ENCODE data around the gene TSSC4. TPM values are rescaled to one million over a fixed set of nuclear protein-coding genes. Genes with fewer than 3 reads are reported as not detected.

The TSSC4 gene
- total RNA-seq, 2 experiments from 2014 or later: 36.2 to 38.9 TPM

GRCh38 chr11:2390725-2391151 is 9.8 kb upstream of the TSSC4 start:
- Mint-ChIP-seq H3K4me3 (no peak overlapping the region), H3K27ac (no peak overlapping the region), H3K9me3 (no peaks in the 10 kb centered on the region), H3K27me3 (no peaks in the 10 kb centered on the region), H3K4me1 (ENCODE audit: low read depth) (peaks cover 32% of the 10 kb centered on the region), H3K36me3 (ENCODE audit: low read depth) (peaks cover 3% of the 10 kb centered on the region)
- ChIA-PET CTCF (interaction anchor here (1.4 to 1.5 kb wide), 2 partner anchors 31 to 85 kb away, joined by 4 read pairs; no protein-coding TSS in a partner anchor), POLR2A (interaction anchor here (1.5 to 1.8 kb wide), 2 partner anchors 9 to 13 kb away, joined by 3 to 5 read pairs; no protein-coding TSS in a partner anchor)
- TF ChIP-seq, protein P1, sequence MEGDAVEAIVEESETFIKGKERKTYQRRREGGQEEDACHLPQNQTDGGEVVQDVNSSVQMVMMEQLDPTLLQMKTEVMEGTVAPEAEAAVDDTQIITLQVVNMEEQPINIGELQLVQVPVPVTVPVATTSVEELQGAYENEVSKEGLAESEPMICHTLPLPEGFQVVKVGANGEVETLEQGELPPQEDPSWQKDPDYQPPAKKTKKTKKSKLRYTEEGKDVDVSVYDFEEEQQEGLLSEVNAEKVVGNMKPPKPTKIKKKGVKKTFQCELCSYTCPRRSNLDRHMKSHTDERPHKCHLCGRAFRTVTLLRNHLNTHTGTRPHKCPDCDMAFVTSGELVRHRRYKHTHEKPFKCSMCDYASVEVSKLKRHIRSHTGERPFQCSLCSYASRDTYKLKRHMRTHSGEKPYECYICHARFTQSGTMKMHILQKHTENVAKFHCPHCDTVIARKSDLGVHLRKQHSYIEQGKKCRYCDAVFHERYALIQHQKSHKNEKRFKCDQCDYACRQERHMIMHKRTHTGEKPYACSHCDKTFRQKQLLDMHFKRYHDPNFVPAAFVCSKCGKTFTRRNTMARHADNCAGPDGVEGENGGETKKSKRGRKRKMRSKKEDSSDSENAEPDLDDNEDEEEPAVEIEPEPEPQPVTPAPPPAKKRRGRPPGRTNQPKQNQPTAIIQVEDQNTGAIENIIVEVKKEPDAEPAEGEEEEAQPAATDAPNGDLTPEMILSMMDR (IDR thresholded peaks at IDR 0.05): no peak
- no peak for ATAC-seq
- intact Hi-C loops (cut with micrococcal nuclease): no loop called here
- DNase-seq: no peak

DNA sequence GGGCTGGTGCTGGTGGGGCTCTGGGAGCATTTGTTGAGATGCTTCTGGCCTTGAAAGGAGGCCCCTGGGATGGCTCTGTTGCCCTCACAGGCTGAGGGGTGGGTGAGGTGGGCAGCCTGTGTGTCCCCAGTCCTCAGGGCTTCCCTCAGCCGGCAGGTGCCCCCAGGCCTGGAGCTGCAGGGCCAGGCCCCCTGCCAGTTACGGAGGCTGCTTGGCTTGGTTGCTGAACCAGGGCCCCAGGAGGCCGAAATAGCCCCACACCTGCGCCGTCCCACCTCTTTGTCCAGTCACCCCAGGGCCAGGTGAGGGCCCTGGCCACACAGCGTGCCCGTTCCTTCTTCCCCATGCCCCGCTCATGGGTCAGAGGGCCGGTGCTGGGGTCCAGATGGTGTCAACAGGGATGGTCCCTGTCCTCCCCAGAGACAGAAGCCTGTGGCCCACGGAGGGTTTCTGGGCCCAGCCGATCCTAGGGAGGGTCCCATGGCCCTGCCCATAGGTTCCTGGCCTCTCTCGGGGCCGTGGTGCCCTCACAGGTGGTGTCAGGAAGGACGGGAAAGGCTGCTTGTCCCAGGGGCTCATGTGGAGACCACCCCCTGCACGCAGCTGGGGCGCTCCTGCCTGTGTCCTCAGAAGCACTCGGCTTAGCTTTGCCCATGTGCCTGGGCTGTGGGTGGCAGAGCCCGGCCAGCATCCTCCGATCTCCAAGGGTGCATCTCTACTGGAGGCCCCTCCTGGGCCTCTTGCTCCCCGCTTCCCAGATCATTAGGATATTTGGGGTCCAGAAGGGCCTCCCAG is 9.2 kb upstream of the TSSC4 start:
- POLR2A ChIA-PET: interaction anchor here (0.9 to 1.8 kb wide), 3 partner anchors 9 to 13 kb away, joined by 3 to 5 read pairs (median 3); partner anchors contain the start of gene TSSC4
- TF ChIP-seq, protein P1 (IDR thresholded peaks at IDR 0.05): no peak
- Mint-ChIP-seq H3K27ac (no peak overlapping the region), H3K4me1 (ENCODE audit: low read depth) (peaks cover 26% of the 10 kb centered on the region), H3K4me3 (no peak overlapping the region), H3K36me3 (ENCODE audit: low read depth) (peaks cover 3% of the 10 kb centered on the region), H3K27me3 (no peaks in the 10 kb centered on the region), H3K9me3 (no peaks in the 10 kb centered on the region)
- DNase-seq (no peak), ATAC-seq (no peak)
- CTCF ChIA-PET: interaction anchor here (1.4 kb wide), 1 partner anchor 86 kb away, joined by 4 read pairs; no protein-coding TSS in a partner anchor
- intact Hi-C loops (cut with micrococcal nuclease): no loop called here

DNA sequence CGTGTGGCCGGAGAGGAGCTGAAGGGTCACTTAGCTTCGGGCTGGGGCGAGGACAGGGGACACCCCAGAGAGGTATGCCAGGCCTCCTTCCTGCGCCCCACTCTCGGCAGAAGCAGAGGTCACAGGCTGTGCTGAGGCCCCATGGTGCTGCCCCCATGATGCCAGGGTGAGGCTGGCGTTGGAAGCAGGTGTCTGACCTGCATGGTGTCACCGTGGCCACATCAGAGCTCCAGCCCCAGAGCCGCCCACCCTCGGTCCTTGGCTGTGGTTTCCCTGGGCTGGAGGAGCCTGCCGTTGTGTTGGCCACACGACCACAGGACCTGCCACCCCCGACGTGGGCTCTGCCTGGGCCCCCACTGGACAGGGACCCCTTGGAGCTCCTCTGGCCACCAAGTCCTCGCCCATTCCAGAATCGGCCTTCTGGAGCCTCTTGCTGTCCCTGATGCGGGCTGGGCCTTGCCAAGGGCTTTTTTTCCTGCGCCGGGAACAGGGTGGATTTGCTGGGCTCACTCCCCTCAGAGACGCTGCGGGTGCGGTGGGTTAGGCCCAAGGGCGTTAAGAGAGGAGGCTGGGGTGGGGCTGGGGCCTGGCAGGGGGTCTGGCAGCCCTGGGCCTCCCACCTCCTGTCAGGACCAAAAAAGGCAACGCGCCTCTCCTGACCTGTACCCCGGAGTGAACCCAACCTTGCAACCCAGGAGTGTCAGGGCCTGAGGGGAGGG is 8.2 kb upstream of the TSSC4 start:
- TF ChIP-seq, protein P1 (IDR thresholded peaks at IDR 0.05): no peak
- peaks cover 20% of the 10 kb centered on the region for H3K4me1 Mint-ChIP-seq (ENCODE audit: low read depth)
- no peak for DNase-seq
- no peak overlapping the region for H3K4me3 Mint-ChIP-seq
- ChIA-PET POLR2A (interaction anchor here (1.8 kb wide), 1 partner anchor 10 kb away, joined by 5 read pairs; no protein-coding TSS in a partner anchor), CTCF (no interaction called here)
- H3K36me3 Mint-ChIP-seq (ENCODE audit: low read depth): peaks cover 5% of the 10 kb centered on the region
- no peak for ATAC-seq
- no peaks in the 10 kb centered on the region for H3K27me3 Mint-ChIP-seq
- no peaks in the 10 kb centered on the region for H3K9me3 Mint-ChIP-seq
- intact Hi-C loops (cut with micrococcal nuclease): no loop called here
- H3K27ac Mint-ChIP-seq: no peak overlapping the region

DNA sequence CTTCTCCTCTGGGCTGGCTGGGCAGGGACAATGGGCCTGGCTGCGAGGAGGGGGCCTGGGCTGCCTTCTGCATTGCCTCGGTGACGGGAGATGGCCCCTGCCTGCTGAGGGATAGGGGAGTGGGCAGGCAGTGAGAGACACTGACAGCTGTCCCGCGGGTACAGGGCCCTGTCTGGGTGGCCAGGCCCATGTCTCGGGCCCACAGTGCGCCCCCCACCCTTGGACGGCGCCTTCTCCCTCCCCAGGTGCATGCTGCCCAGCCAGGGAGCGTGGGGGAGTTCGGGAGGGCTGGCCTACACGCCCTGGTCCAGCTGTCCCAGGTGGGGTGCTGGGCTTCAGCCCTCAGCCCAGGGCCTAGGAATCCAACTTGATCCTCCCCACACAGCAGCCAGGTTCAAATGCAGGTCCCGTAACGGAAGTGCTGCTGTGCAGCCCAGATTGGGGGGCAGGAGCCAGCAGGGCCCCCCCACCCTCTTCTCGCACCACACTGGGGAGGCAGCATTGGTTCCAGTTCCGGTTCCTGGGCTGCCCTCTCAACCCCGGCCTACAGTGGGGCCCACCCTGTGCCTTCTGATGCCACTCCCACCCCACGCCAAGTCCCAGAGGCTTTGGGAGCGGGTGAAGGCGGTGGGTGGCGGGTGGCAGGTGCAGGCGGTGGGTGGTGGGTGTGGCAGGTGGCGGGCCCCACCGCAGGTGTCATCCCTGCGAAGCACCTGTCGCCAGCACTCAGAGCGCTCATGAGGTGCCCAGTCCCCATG is 7.3 kb upstream of the TSSC4 start:
- TF ChIP-seq, protein P1 (IDR thresholded peaks at IDR 0.05): no peak
- H3K36me3 Mint-ChIP-seq (ENCODE audit: low read depth): peaks cover 5% of the 10 kb centered on the region
- peaks cover 16% of the 10 kb centered on the region for H3K4me1 Mint-ChIP-seq (ENCODE audit: low read depth)
- intact Hi-C loops (cut with micrococcal nuclease): no loop called here
- no peaks in the 10 kb centered on the region for H3K9me3 Mint-ChIP-seq
- ChIA-PET POLR2A (interaction anchor here (0.7 kb wide), 1 partner anchor 107 kb away, joined by 3 read pairs; no protein-coding TSS in a partner anchor), CTCF (no interaction called here)
- no peak for DNase-seq
- H3K27me3 Mint-ChIP-seq: no peaks in the 10 kb centered on the region
- no peak overlapping the region for H3K27ac Mint-ChIP-seq
- no peak overlapping the region for H3K4me3 Mint-ChIP-seq
- ATAC-seq: no peak

Data from activated CD8-positive, alpha-beta T cell treated with anti-CD3 and anti-CD28 coated beads for 36 hours (primary cell).